Right renal pelvis (tissue), 4 donors: ENCODE results near the gene P2RX5. TPM values are rescaled to one million over a fixed set of nuclear protein-coding genes. Genes with fewer than 3 reads are reported as not detected.

ENCODE experiments used
- DNase-seq, 4 donors: peaks; one replicate each; pipeline ENCODE4 v3.0.0-alpha.2; 2013; ENCODE audit warnings: low read depth in 4 of 4, low spot score in 3 of 4, missing footprints in 1 of 4
- polyA plus RNA-seq, 4 donors: library from polyadenylated mRNA; unstranded; fragments of 120-200 nt; gene quantifications; one replicate each; pipeline ENCODE4 v1.2.1, GENCODE V29; 2013; ENCODE audit not compliant: insufficient read length in 4 of 4

P2RX5 gene
- polyA plus RNA-seq, 4 donors, result 1.3 to 1.7 (median 1.4) TPM

GRCh38 chr17:3626831-3627768 lies 68.9 kb downstream of the P2RX5 start:
- DNase-seq, result no peak

Other genes with a start within 250 kb of the P2RX5 start
- 1 to 10 TPM in 1 of 4 donors, under 1 TPM in 3; 0.46 to 1.1 (median 0.67) TPM for gene SPATA22, start 224.3 kb downstream of the P2RX5 start, polyA plus RNA-seq
- gene ASPA, start 220.2 kb downstream of the P2RX5 start, polyA plus RNA-seq, result 10 to 100 TPM; 24.8 to 34.0 (median 29.0) TPM
- 1 to 10 TPM in 3 of 4 donors, under 1 TPM in 1; 0.61 to 1.1 (median 1.0) TPM for gene TRPV3, start 138.3 kb downstream of the P2RX5 start, polyA plus RNA-seq
- 10 to 100 TPM in 1 of 4 donors, 1 to 10 TPM in 3; 6.5 to 10.3 (median 8.5) TPM for gene TRPV1, start 86.7 kb downstream of the P2RX5 start, polyA plus RNA-seq
- gene SHPK, start 59.9 kb downstream of the P2RX5 start, polyA plus RNA-seq, result 10 to 100 TPM; 13.2 to 19.0 (median 15.2) TPM
- gene CTNS, start 59.4 kb downstream of the P2RX5 start, polyA plus RNA-seq, result 10 to 100 TPM; 21.6 to 24.9 (median 22.3) TPM
- gene TAX1BP3, start 27.6 kb downstream of the P2RX5 start, polyA plus RNA-seq, result 100 to 1,000 TPM in 2 of 4 donors, 10 to 100 TPM in 2; 97.5 to 110 (median 104) TPM
- 10 to 100 TPM; 30.2 to 38.4 (median 31.1) TPM for gene EMC6, start 27.3 kb downstream of the P2RX5 start, polyA plus RNA-seq
- gene HASPIN, start 27.7 kb upstream of the P2RX5 start, polyA plus RNA-seq, result 1 to 10 TPM; 2.9 to 3.9 (median 3.4) TPM
- 10 to 100 TPM; 33.5 to 40.4 (median 39.3) TPM for gene ITGAE, start 105.0 kb upstream of the P2RX5 start, polyA plus RNA-seq
- gene NCBP3, start 150.1 kb upstream of the P2RX5 start, polyA plus RNA-seq, result 10 to 100 TPM; 69.0 to 91.3 (median 79.4) TPM
- 1 to 10 TPM; 3.8 to 4.7 (median 4.1) TPM for gene CAMKK1, start 196.9 kb upstream of the P2RX5 start, polyA plus RNA-seq
- gene P2RX1, start 220.3 kb upstream of the P2RX5 start, polyA plus RNA-seq, result 1 to 10 TPM in 2 of 4 donors, under 1 TPM in 2; 0.87 to 1.6 (median 0.94) TPM